Stomach (tissue), 4 donors: Measurements from ENCODE around the gene FCHO1.

Source experiments
- EP300 ChIP-seq: sonication (generic); formaldehyde crosslinking; IDR thresholded peaks from one replicate; pipeline ENCODE4 v1.6.1; 2017; ENCODE audit warnings: antibody characterized with exemption
- TF ChIP-seq, protein P1 (sequence below), 7 experiments: fragments of 450-650 bp in 4 of 7; fragments of 200-600 bp in 3 of 7; sonication (generic) in 3 of 7; IDR thresholded peaks; one replicate each; pipeline ENCODE4 v1.5.1; 2016 to 2019; ENCODE audit warnings: antibody characterized with exemption in 7 of 7, control low read depth in 2 of 7, mild to moderate bottlenecking in 1 of 7

DNA sequence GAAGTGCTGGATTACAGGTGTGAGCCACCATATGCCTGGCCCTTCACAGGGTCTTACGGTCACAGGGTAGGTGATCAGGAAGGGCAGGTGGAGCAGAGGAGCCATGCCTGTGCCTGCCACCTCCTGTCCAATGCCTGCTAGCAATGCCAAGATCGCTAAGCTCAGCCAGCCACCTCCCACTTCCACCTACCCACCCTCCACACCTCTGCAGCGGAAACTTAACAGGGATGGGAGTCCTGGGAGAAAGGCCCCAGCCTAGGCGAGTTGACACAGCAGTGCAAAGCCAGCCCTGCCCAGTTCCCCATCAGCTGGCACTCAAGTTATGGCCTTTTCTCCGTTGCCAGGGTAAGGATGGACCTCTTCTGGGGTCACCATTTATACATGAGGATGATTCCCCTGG, 15.9 kb upstream of the FCHO1 start:
- TF ChIP-seq EP300 = no peak
- TF ChIP-seq, protein P1, sequence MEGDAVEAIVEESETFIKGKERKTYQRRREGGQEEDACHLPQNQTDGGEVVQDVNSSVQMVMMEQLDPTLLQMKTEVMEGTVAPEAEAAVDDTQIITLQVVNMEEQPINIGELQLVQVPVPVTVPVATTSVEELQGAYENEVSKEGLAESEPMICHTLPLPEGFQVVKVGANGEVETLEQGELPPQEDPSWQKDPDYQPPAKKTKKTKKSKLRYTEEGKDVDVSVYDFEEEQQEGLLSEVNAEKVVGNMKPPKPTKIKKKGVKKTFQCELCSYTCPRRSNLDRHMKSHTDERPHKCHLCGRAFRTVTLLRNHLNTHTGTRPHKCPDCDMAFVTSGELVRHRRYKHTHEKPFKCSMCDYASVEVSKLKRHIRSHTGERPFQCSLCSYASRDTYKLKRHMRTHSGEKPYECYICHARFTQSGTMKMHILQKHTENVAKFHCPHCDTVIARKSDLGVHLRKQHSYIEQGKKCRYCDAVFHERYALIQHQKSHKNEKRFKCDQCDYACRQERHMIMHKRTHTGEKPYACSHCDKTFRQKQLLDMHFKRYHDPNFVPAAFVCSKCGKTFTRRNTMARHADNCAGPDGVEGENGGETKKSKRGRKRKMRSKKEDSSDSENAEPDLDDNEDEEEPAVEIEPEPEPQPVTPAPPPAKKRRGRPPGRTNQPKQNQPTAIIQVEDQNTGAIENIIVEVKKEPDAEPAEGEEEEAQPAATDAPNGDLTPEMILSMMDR (IDR thresholded peaks at IDR 0.05) = no peak
